ENCODE results near the gene PGAM5. TPM values are rescaled to one million over a fixed set of nuclear protein-coding genes. Genes with fewer than 3 reads are reported as not detected.
A peak's percentile ranks its signal among the peaks of the same experiment; 100 is the strongest.

Gene PGAM5
- total RNA-seq, 6 donors from 2014 or later = 16.8 to 38.6 (median 23.3) TPM

GRCh38 chr12:132761921-132762583 is 51.4 kb downstream of the PGAM5 start:
- Histone ChIP-seq H3K4me3 (peak overlapping the region; percentile 65 to 100 (median 68)), H3K4me1 (peaks cover 26 to 46% (median 33%) of the 10 kb centered on the region in 4 donors), H3K27ac (peak overlapping the region; percentile 95 to 99 (median 98)), H3K9me3 (no peaks in the 10 kb centered on the region), H3K36me3 (peaks cover 0 to 14% (median 4%) of the 10 kb centered on the region in 4 donors), H3K27me3 (no peaks in the 10 kb centered on the region)
- DNase-seq = peak; percentile 86 to 98
- 0 to 1% methylated on average over 21 to 29 of the region's 89 CpGs for WGBS, 2 donors
- ATAC-seq (ENCODE audit: low FRiP score in 2 of 2) = peak; percentile 94 to 96
- TF ChIP-seq CTCF (IDR thresholded peaks at IDR 0.05) (peak; percentile 13 to 58 (median 30)), POLR2AphosphoS5 (IDR thresholded peaks at IDR 0.05) (peak; percentile 57 to 61), POLR2A (IDR thresholded peaks at IDR 0.05) (peak in 3 of 4 donors; percentile 52 to 84 (median 83)), EP300 (IDR thresholded peaks at IDR 0.05) (no peak)

GRCh38 chr12:132764231-132764630 is 53.6 kb downstream of the PGAM5 start:
- peaks cover 30 to 65% (median 51%) of the 10 kb centered on the region in 4 donors for H3K4me1 ChIP-seq
- DNase-seq (no peak), ATAC-seq (ENCODE audit: low FRiP score in 2 of 2) (no peak)
- WGBS, 2 donors = 96 to 97% methylated on average over 15 to 20 of the region's 20 CpGs
- H3K27ac ChIP-seq = no peak overlapping the region
- peaks cover 0 to under 1% (median 0%) of the 10 kb centered on the region in 4 donors for H3K36me3 ChIP-seq
- no peaks in the 10 kb centered on the region for H3K27me3 ChIP-seq
- no peak overlapping the region for H3K4me3 ChIP-seq
- TF ChIP-seq POLR2AphosphoS5 (IDR thresholded peaks at IDR 0.05) (no peak), EP300 (IDR thresholded peaks at IDR 0.05) (no peak), POLR2A (IDR thresholded peaks at IDR 0.05) (no peak), CTCF (IDR thresholded peaks at IDR 0.05) (no peak)
- no peaks in the 10 kb centered on the region for H3K9me3 ChIP-seq

GRCh38 chr12:132765361-132765760 is 54.7 kb downstream of the PGAM5 start:
- ATAC-seq (ENCODE audit: low FRiP score in 2 of 2) = no peak
- no peak overlapping the region for H3K27ac ChIP-seq
- WGBS, 2 donors = 70 to 78% methylated on average over 11 of the region's 11 CpGs

DNA sequence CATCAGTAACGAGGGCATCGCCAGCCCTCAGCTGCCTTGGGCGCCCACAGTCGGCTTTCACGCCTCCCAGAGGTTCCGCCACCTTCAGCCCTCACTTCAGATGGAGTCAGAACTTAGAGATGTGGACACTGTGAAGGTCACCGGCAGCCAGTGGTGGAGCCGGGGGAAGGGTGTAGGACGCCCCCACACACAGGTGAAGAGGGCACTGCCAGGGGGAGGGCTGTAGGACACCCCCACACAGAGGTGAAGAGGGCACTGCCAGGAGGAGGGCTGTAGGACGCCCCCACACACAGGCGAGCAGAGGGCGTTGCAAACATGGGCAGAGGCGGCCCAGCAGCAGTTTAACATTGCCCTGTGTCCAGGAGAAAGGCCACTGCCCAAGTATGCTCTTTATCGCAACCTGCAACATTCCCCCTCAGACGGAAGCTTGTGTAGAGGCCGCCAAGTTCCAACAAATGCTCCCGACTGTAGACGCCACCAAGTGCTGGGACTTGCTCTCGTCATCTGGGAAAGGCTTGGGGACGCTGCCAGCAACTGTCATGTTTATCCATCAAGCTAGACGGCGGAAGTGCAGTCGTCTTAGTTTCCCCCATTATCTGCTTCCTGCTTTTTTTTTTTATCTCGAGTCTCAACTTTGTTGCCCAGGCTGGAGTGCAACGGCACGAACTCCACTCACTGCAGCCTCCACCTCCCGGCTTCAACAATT is 55.9 kb downstream of the PGAM5 start:
- DNase-seq (peak in 1 of 2 donors; percentile 82), ATAC-seq (ENCODE audit: low FRiP score in 2 of 2) (peak in 1 of 2 donors; percentile 9)
- Histone ChIP-seq H3K4me1 (peaks cover 15 to 55% (median 44%) of the 10 kb centered on the region in 4 donors), H3K36me3 (peaks cover 0 to 15% (median 5%) of the 10 kb centered on the region in 4 donors), H3K27me3 (no peaks in the 10 kb centered on the region), H3K27ac (peak overlapping the region; percentile 56 to 86 (median 76)), H3K9me3 (no peaks in the 10 kb centered on the region), H3K4me3 (no peak overlapping the region)
- 36 to 37% methylated on average over 19 to 27 of the region's 27 CpGs for WGBS, 2 donors
- TF ChIP-seq POLR2AphosphoS5 (IDR thresholded peaks at IDR 0.05) = peak; percentile 41 to 47
- peak in 1 of 6 experiments; percentile 11 for TF ChIP-seq CTCF (IDR thresholded peaks at IDR 0.05)
- TF ChIP-seq POLR2A (IDR thresholded peaks at IDR 0.05) = no peak
- TF ChIP-seq EP300 (IDR thresholded peaks at IDR 0.05) = peak in 2 of 4 donors; percentile 23 to 32

More at GRCh38 chr12:132765361-132765760, 54.7 kb downstream of the PGAM5 start:
- no peak for TF ChIP-seq POLR2A (IDR thresholded peaks at IDR 0.05)
- no peak for TF ChIP-seq CTCF (IDR thresholded peaks at IDR 0.05)
- TF ChIP-seq POLR2AphosphoS5 (IDR thresholded peaks at IDR 0.05) = no peak
- TF ChIP-seq EP300 (IDR thresholded peaks at IDR 0.05) = no peak
- H3K4me1 ChIP-seq = peaks cover 19 to 59% (median 44%) of the 10 kb centered on the region in 4 donors
- H3K9me3 ChIP-seq = no peaks in the 10 kb centered on the region
- H3K4me3 ChIP-seq = no peak overlapping the region
- H3K36me3 ChIP-seq = peaks cover 0 to 7% (median 0%) of the 10 kb centered on the region in 4 donors
- H3K27me3 ChIP-seq = no peaks in the 10 kb centered on the region
- no peak for DNase-seq
